ENCODE measurements around the gene PTPRA.

DNA sequence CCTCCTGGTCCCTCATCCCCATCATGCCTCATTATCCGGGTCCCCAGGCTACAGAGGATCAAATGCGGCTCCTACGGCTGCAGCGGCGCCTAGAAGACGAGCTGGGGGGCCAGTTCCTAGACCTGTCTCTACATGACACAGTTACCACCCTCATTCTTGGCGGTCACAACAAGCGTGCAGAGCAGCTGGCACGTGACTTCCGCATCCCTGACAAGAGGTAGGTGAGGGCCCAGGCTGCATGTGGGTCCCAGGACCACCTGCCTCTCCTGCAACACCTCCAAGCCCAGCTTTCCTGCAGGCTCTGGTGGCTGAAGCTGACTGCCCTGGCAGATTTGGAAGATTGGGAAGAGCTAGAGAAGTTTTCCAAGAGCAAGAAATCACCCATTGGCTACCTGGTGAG lies 8.2 kb upstream of the PTPRA start:
- no peak for TF ChIP-seq POLR2A (IDR thresholded peaks at IDR 0.05)
- TF ChIP-seq CTCF (IDR thresholded peaks at IDR 0.05): no peak
